ENCODE data around the gene JOSD1. TPM values are rescaled to one million over a fixed set of nuclear protein-coding genes. Genes with fewer than 3 reads are reported as not detected.

Gene JOSD1
- total RNA-seq, 1 experiment from 2014 or later, result 55.3 TPM

DNA sequence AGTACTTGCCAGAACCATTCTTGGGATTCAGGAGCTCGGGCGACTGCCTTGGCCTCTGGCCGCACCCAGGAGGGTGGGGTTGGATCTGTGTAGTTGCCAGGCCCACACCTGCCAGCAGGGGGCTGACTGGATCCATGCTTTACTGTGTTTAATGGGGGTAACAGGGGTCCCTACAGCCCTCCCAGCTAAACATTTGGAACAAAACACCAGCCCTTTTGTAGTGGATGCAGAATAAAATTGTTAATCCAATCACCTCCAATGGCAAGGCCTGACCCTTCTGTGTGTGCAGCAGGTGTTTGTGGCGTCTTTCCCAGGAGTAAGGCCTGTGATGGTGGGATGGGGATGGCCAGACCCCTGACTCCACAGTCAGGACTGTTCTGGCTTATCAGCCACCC is 32.6 kb upstream of the JOSD1 start:
- Histone ChIP-seq H3K9me3 (no peaks in the 10 kb centered on the region), H3K36me3 (ENCODE audit: control insufficient read depth, insufficient read depth, low read length) (peaks cover 2% of the 10 kb centered on the region; the same call in 1 of the 2 replicates), H3K4me3 (ENCODE audit: low read depth, low read length) (no peak overlapping the region), H3K27me3 (replicated peaks; ENCODE audit: control insufficient read depth, insufficient read depth, low read length) (no peaks in the 10 kb centered on the region), H3K4me1 (no peaks in the 10 kb centered on the region)
- Mint-ChIP-seq H3K36me3 (ENCODE audit: insufficient read depth, unreplicated experiment) (peaks cover 77% of the 10 kb centered on the region), H3K27me3 (ENCODE audit: insufficient read depth, unreplicated experiment) (no peaks in the 10 kb centered on the region), H3K4me3 (ENCODE audit: unreplicated experiment) (no peak overlapping the region), H3K4me1 (ENCODE audit: low read depth, unreplicated experiment) (no peaks in the 10 kb centered on the region), H3K27ac (ENCODE audit: unreplicated experiment) (peak overlapping the region; percentile 72), H3K9me3 (ENCODE audit: unreplicated experiment) (no peaks in the 10 kb centered on the region)
- POLR2A ChIA-PET, result interaction anchor here (1.3 kb wide), 1 partner anchor 28 kb away, joined by 3 read pairs; the partner anchor contains the start of gene GTPBP1
- BruUV-seq (replicated peaks), result no TSS peak
- CTCF ChIA-PET, result interaction anchor here (0.6 to 2.1 kb wide), 5 partner anchors 8 to 835 kb away, joined by 3 to 7 read pairs (median 4); no protein-coding TSS in a partner anchor
- peak in 1 of 2 experiments; percentile 69 for DNase-seq
- intact Hi-C loops (cut with micrococcal nuclease; ENCODE audit: unreplicated experiment), result no loop called here
- TF ChIP-seq CTCF (IDR thresholded peaks at IDR 0.05; ENCODE audit: insufficient read depth in 1 of 2, low read depth in 1 of 2, low read length in 1 of 2, severe bottlenecking in 1 of 2, unreplicated experiment in 1 of 2), result peak; percentile 81 to 90

GRCh38 chr22:38732251-38732815 is 31.6 kb upstream of the JOSD1 start:
- peaks cover 73% of the 10 kb centered on the region for H3K36me3 Mint-ChIP-seq (ENCODE audit: insufficient read depth, unreplicated experiment)
- H3K9me3 Mint-ChIP-seq (ENCODE audit: unreplicated experiment), result no peaks in the 10 kb centered on the region
- BruUV-seq (replicated peaks), result no TSS peak
- no peaks in the 10 kb centered on the region for H3K4me1 Mint-ChIP-seq (ENCODE audit: low read depth, unreplicated experiment)
- no peaks in the 10 kb centered on the region for H3K9me3 ChIP-seq
- no peak for TF ChIP-seq CTCF (IDR thresholded peaks at IDR 0.05; ENCODE audit: insufficient read depth in 1 of 2, low read depth in 1 of 2, low read length in 1 of 2, severe bottlenecking in 1 of 2, unreplicated experiment in 1 of 2)
- intact Hi-C loops (cut with micrococcal nuclease; ENCODE audit: unreplicated experiment), result no loop called here
- H3K4me1 ChIP-seq, result no peaks in the 10 kb centered on the region
- DNase-seq, result no peak
- no peak overlapping the region for H3K4me3 Mint-ChIP-seq (ENCODE audit: unreplicated experiment)
- H3K4me3 ChIP-seq (ENCODE audit: low read depth, low read length), result no peak overlapping the region
- H3K27me3 Mint-ChIP-seq (ENCODE audit: insufficient read depth, unreplicated experiment), result no peaks in the 10 kb centered on the region
- ChIA-PET POLR2A (interaction anchor here (1.3 kb wide), 1 partner anchor 27 kb away, joined by 3 read pairs; the partner anchor contains the start of gene GTPBP1), CTCF (no interaction called here)
- H3K27ac Mint-ChIP-seq (ENCODE audit: unreplicated experiment), result peak overlapping the region; percentile 72
- peaks cover 7% of the 10 kb centered on the region for H3K36me3 ChIP-seq (ENCODE audit: control insufficient read depth, insufficient read depth, low read length)
- H3K27me3 ChIP-seq (replicated peaks; ENCODE audit: control insufficient read depth, insufficient read depth, low read length), result no peaks in the 10 kb centered on the region

GRCh38 chr22:38731703-38732161 is 31.0 kb upstream of the JOSD1 start:
- H3K9me3 Mint-ChIP-seq (ENCODE audit: unreplicated experiment), result no peaks in the 10 kb centered on the region
- ChIA-PET CTCF (interaction anchor here (0.5 kb wide), 1 partner anchor 334 kb away, joined by 3 read pairs; no protein-coding TSS in a partner anchor), POLR2A (no interaction called here)
- H3K4me1 Mint-ChIP-seq (ENCODE audit: low read depth, unreplicated experiment), result no peaks in the 10 kb centered on the region
- Histone ChIP-seq H3K4me1 (no peaks in the 10 kb centered on the region), H3K4me3 (ENCODE audit: low read depth, low read length) (no peak overlapping the region), H3K36me3 (ENCODE audit: control insufficient read depth, insufficient read depth, low read length) (peaks cover 8% of the 10 kb centered on the region), H3K9me3 (no peaks in the 10 kb centered on the region), H3K27me3 (replicated peaks; ENCODE audit: control insufficient read depth, insufficient read depth, low read length) (no peaks in the 10 kb centered on the region)
- no peak overlapping the region for H3K4me3 Mint-ChIP-seq (ENCODE audit: unreplicated experiment)
- peak overlapping the region; percentile 29 for H3K27ac Mint-ChIP-seq (ENCODE audit: unreplicated experiment)
- no peak for TF ChIP-seq CTCF (IDR thresholded peaks at IDR 0.05; ENCODE audit: insufficient read depth in 1 of 2, low read depth in 1 of 2, low read length in 1 of 2, severe bottlenecking in 1 of 2, unreplicated experiment in 1 of 2)
- no TSS peak for BruUV-seq (replicated peaks)
- peaks cover 67% of the 10 kb centered on the region for H3K36me3 Mint-ChIP-seq (ENCODE audit: insufficient read depth, unreplicated experiment)
- H3K27me3 Mint-ChIP-seq (ENCODE audit: insufficient read depth, unreplicated experiment), result no peaks in the 10 kb centered on the region
- intact Hi-C loops (cut with micrococcal nuclease; ENCODE audit: unreplicated experiment), result no loop called here
- no peak for DNase-seq
